ENCODE data around the gene AHR. TPM values are rescaled to one million over a fixed set of nuclear protein-coding genes. Genes with fewer than 3 reads are reported as not detected.
A peak's percentile ranks its signal among the peaks of the same experiment; 100 is the strongest.

The AHR gene
- total RNA-seq, 1 experiment from 2014 or later, result not detected

- DNase-seq, result no peak
- no peak overlapping the region for H3K27ac ChIP-seq
- no peaks in the 10 kb centered on the region for H3K9me3 ChIP-seq (replicated peaks)
- no peaks in the 10 kb centered on the region for H3K36me3 ChIP-seq
- no peak overlapping the region for H3K4me3 ChIP-seq
- H3K27me3 ChIP-seq, result no peaks in the 10 kb centered on the region
- H3K4me1 ChIP-seq, result no peaks in the 10 kb centered on the region
Observed at GRCh38 chr7:17313194-17313593, 14.7 kb downstream of the AHR start.

- Histone ChIP-seq H3K27me3 (no peaks in the 10 kb centered on the region), H3K27ac (no peak overlapping the region), H3K4me1 (no peaks in the 10 kb centered on the region), H3K36me3 (no peaks in the 10 kb centered on the region), H3K4me3 (no peak overlapping the region), H3K9me3 (replicated peaks) (no peaks in the 10 kb centered on the region)
- no peak for DNase-seq
Observed at GRCh38 chr7:17315974-17316373, 17.5 kb downstream of the AHR start.

GRCh38 chr7:17318146-17318545 is 19.7 kb downstream of the AHR start:
- no peaks in the 10 kb centered on the region for H3K4me1 ChIP-seq
- no peak overlapping the region for H3K4me3 ChIP-seq
- no peaks in the 10 kb centered on the region for H3K36me3 ChIP-seq
- DNase-seq, result no peak
- H3K9me3 ChIP-seq (replicated peaks), result no peaks in the 10 kb centered on the region
- no peaks in the 10 kb centered on the region for H3K27me3 ChIP-seq
- H3K27ac ChIP-seq, result no peak overlapping the region

- H3K36me3 ChIP-seq, result no peaks in the 10 kb centered on the region
- H3K4me1 ChIP-seq, result no peaks in the 10 kb centered on the region
- no peak overlapping the region for H3K4me3 ChIP-seq
- H3K27ac ChIP-seq, result no peak overlapping the region
- no peak for DNase-seq
- 0 out of 2 replicates have a peak, but pooled peaks cover 3% of the 10 kb centered on the region for H3K9me3 ChIP-seq (replicated peaks)
- H3K27me3 ChIP-seq, result no peaks in the 10 kb centered on the region
Observed at GRCh38 chr7:17319164-17320101, 21.0 kb downstream of the AHR start.

- DNase-seq, result no peak
- Histone ChIP-seq H3K4me1 (no peaks in the 10 kb centered on the region), H3K27me3 (no peaks in the 10 kb centered on the region), H3K27ac (no peak overlapping the region), H3K9me3 (replicated peaks) (0 out of 2 replicates have a peak, but pooled peaks cover 3% of the 10 kb centered on the region), H3K4me3 (no peak overlapping the region), H3K36me3 (no peaks in the 10 kb centered on the region)
Observed at GRCh38 chr7:17320102-17320497, 21.6 kb downstream of the AHR start.

GRCh38 chr7:17320657-17321056 is 22.2 kb downstream of the AHR start:
- no peaks in the 10 kb centered on the region for H3K27me3 ChIP-seq
- no peaks in the 10 kb centered on the region for H3K4me1 ChIP-seq
- no peaks in the 10 kb centered on the region for H3K36me3 ChIP-seq
- no peak for DNase-seq
- H3K9me3 ChIP-seq (replicated peaks), result 0 out of 2 replicates have a peak, but pooled peaks cover 3% of the 10 kb centered on the region
- H3K27ac ChIP-seq, result no peak overlapping the region
- H3K4me3 ChIP-seq, result no peak overlapping the region

GRCh38 chr7:17325364-17325763 is 26.9 kb downstream of the AHR start:
- no peaks in the 10 kb centered on the region for H3K27me3 ChIP-seq
- H3K27ac ChIP-seq, result no peak overlapping the region
- H3K9me3 ChIP-seq (replicated peaks), result 0 out of 2 replicates have a peak, but pooled peaks cover 3% of the 10 kb centered on the region
- no peak for DNase-seq
- H3K4me1 ChIP-seq, result no peaks in the 10 kb centered on the region
- no peaks in the 10 kb centered on the region for H3K36me3 ChIP-seq
- no peak overlapping the region for H3K4me3 ChIP-seq

GRCh38 chr7:17326378-17326777 is 27.9 kb downstream of the AHR start:
- Histone ChIP-seq H3K9me3 (replicated peaks) (0 out of 2 replicates have a peak, but pooled peaks cover 3% of the 10 kb centered on the region), H3K27ac (no peak overlapping the region), H3K4me3 (no peak overlapping the region), H3K36me3 (no peaks in the 10 kb centered on the region), H3K27me3 (no peaks in the 10 kb centered on the region), H3K4me1 (no peaks in the 10 kb centered on the region)
- DNase-seq, result no peak

- Histone ChIP-seq H3K4me3 (no peak overlapping the region), H3K36me3 (no peaks in the 10 kb centered on the region)
- DNase-seq, result no peak
Observed at GRCh38 chr7:17328641-17329040, 30.2 kb downstream of the AHR start.

GRCh38 chr7:17329440-17329839 is 31.0 kb downstream of the AHR start:
- 0 out of 2 replicates have a peak, but pooled peaks cover 2% of the 10 kb centered on the region for H3K27me3 ChIP-seq
- DNase-seq, result no peak

More at GRCh38 chr7:17328641-17329040, 30.2 kb downstream of the AHR start:
- Histone ChIP-seq H3K27ac (no peak overlapping the region), H3K27me3 (0 out of 2 replicates have a peak, but pooled peaks cover 2% of the 10 kb centered on the region), H3K4me1 (no peaks in the 10 kb centered on the region), H3K9me3 (replicated peaks) (0 out of 2 replicates have a peak, but pooled peaks cover 2% of the 10 kb centered on the region)

GRCh38 chr7:17331891-17332501 is 33.5 kb downstream of the AHR start:
- Histone ChIP-seq H3K36me3 (no peaks in the 10 kb centered on the region), H3K27me3 (0 out of 2 replicates have a peak, but pooled peaks cover 2% of the 10 kb centered on the region), H3K4me1 (no peaks in the 10 kb centered on the region), H3K27ac (no peak overlapping the region), H3K9me3 (replicated peaks) (no peaks in the 10 kb centered on the region), H3K4me3 (no peak overlapping the region)
- no peak for DNase-seq

More at GRCh38 chr7:17329440-17329839, 31.0 kb downstream of the AHR start:
- Histone ChIP-seq H3K27ac (no peak overlapping the region), H3K4me3 (no peak overlapping the region), H3K36me3 (no peaks in the 10 kb centered on the region), H3K4me1 (no peaks in the 10 kb centered on the region), H3K9me3 (replicated peaks) (no peaks in the 10 kb centered on the region)

GRCh38 chr7:17333221-17333620 is 34.8 kb downstream of the AHR start:
- no peak for DNase-seq
- no peaks in the 10 kb centered on the region for H3K36me3 ChIP-seq
- H3K27ac ChIP-seq, result no peak overlapping the region
- no peaks in the 10 kb centered on the region for H3K9me3 ChIP-seq (replicated peaks)
- H3K4me1 ChIP-seq, result no peaks in the 10 kb centered on the region
- H3K4me3 ChIP-seq, result no peak overlapping the region
- 0 out of 2 replicates have a peak, but pooled peaks cover 2% of the 10 kb centered on the region for H3K27me3 ChIP-seq

- Histone ChIP-seq H3K36me3 (no peaks in the 10 kb centered on the region), H3K4me3 (no peak overlapping the region), H3K27me3 (0 out of 2 replicates have a peak, but pooled peaks cover 2% of the 10 kb centered on the region), H3K4me1 (no peaks in the 10 kb centered on the region), H3K9me3 (replicated peaks) (no peaks in the 10 kb centered on the region), H3K27ac (no peak overlapping the region)
- peak in 1 of 2 experiments; percentile 19 for DNase-seq
Observed at GRCh38 chr7:17336168-17336567, 37.7 kb downstream of the AHR start.

GRCh38 chr7:17339139-17339538 is 40.7 kb downstream of the AHR start:
- H3K4me3 ChIP-seq, result no peak overlapping the region
- no peak for DNase-seq
- no peaks in the 10 kb centered on the region for H3K36me3 ChIP-seq
- no peaks in the 10 kb centered on the region for H3K4me1 ChIP-seq
- no peak overlapping the region for H3K27ac ChIP-seq
- H3K9me3 ChIP-seq (replicated peaks), result no peaks in the 10 kb centered on the region
- H3K27me3 ChIP-seq, result no peaks in the 10 kb centered on the region

- Histone ChIP-seq H3K4me3 (no peak overlapping the region), H3K36me3 (no peaks in the 10 kb centered on the region), H3K27me3 (no peaks in the 10 kb centered on the region), H3K27ac (no peak overlapping the region), H3K9me3 (replicated peaks) (no peaks in the 10 kb centered on the region), H3K4me1 (no peaks in the 10 kb centered on the region)
- no peak for DNase-seq
Observed at GRCh38 chr7:17339952-17340351, 41.5 kb downstream of the AHR start.

Measured in SJCRH30 (cell line).